GM23248 (cell line): ENCODE results near the gene GCH1. TPM values are rescaled to one million over a fixed set of nuclear protein-coding genes. Genes with fewer than 3 reads are reported as not detected.
"Not testable (repeated sequence)": the region's sequence is repeated elsewhere in the genome, so short reads cannot be mapped to it uniquely, and the experiment has no call there.

Source experiments
- DNase-seq: peaks from one replicate; pipeline ENCODE4 v3.0.0-alpha.2; 2015
- H2AFZ ChIP-seq: fragments of 200-600 bp; sonication (generic); 2 replicates; pipeline ENCODE4 v1.6.1; 2016; ENCODE audit warnings: antibody characterized with exemption
- H3F3A ChIP-seq: fragments of 200-600 bp; sonication (generic); 2 replicates; pipeline ENCODE4 v1.6.1; 2016; ENCODE audit warnings: mild to moderate bottlenecking, antibody characterized with exemption, mixed run types; ENCODE audit not compliant: insufficient read depth
- H3K27ac ChIP-seq: fragments of 200-600 bp; sonication (generic); 2 replicates; pipeline ENCODE4 v1.5.1; 2016; ENCODE audit warnings: mild to moderate bottlenecking
- H3K27me3 ChIP-seq: fragments of 200-600 bp; sonication (generic); replicated peaks from 2 replicates; pipeline ENCODE4 v1.6.1; 2016; ENCODE audit warnings: mild to moderate bottlenecking; ENCODE audit not compliant: insufficient read depth
- H3K36me3 ChIP-seq: fragments of 200-600 bp; sonication (generic); 2 replicates; pipeline ENCODE4 v1.6.1; 2016; ENCODE audit warnings: low read depth, mild to moderate bottlenecking
- H3K4me1 ChIP-seq: fragments of 200-600 bp; sonication (generic); 2 replicates; pipeline ENCODE4 v1.6.1; 2016; ENCODE audit warnings: mild to moderate bottlenecking; ENCODE audit not compliant: insufficient read depth
- H3K4me2 ChIP-seq: fragments of 200-600 bp; sonication (generic); one replicate; pipeline ENCODE4 v1.6.1; 2016; ENCODE audit warnings: mild to moderate bottlenecking; ENCODE audit not compliant: unreplicated experiment
- H3K4me3 ChIP-seq: fragments of 200-600 bp; sonication (generic); 2 replicates; pipeline ENCODE4 v1.5.1; 2016; ENCODE audit warnings: mild to moderate bottlenecking
- H3K79me2 ChIP-seq: fragments of 200-600 bp; sonication (generic); 2 replicates; pipeline ENCODE4 v1.6.1; 2016; ENCODE audit warnings: mild to moderate bottlenecking; ENCODE audit not compliant: insufficient read depth
- H3K9ac ChIP-seq: fragments of 200-600 bp; sonication (generic); 2 replicates; pipeline ENCODE4 v1.6.1; 2016; ENCODE audit warnings: mild to moderate bottlenecking
- H3K9me2 ChIP-seq: fragments of 200-600 bp; sonication (generic); 2 replicates; pipeline ENCODE4 v1.6.1; 2016; ENCODE audit warnings: mixed run types, mild to moderate bottlenecking, moderate library complexity; ENCODE audit not compliant: insufficient read depth
- H3K9me3 ChIP-seq: fragments of 200-600 bp; sonication (generic); one replicate; pipeline ENCODE4 v1.6.1; 2017; ENCODE audit warnings: low read depth
- H4K20me1 ChIP-seq: fragments of 200-600 bp; sonication (generic); 2 replicates; pipeline ENCODE4 v1.6.0; 2016; ENCODE audit not compliant: insufficient read depth
- EZH2 ChIP-seq: fragments of 200-600 bp; sonication (generic); IDR thresholded peaks from 2 replicates; pipeline ENCODE4 v1.6.1; 2018; ENCODE audit warnings: antibody characterized with exemption, mild to moderate bottlenecking; ENCODE audit not compliant: insufficient read depth, poor library complexity, severe bottlenecking
- EZH2phosphoT487 ChIP-seq: fragments of 200-600 bp; sonication (generic); IDR thresholded peaks from 2 replicates; pipeline ENCODE4 v1.6.1; 2018; ENCODE audit warnings: antibody characterized with exemption, moderate library complexity, mild to moderate bottlenecking, low read depth; ENCODE audit not compliant: insufficient read depth
- WGBS, 2 experiments: methylation state at CpG; one replicate each; pipeline ENCODE4 v1.1.6; 2015 to 2017; ENCODE audit warnings: low lambda C conversion rate in 2 of 2, low coverage in 1 of 2; ENCODE audit errors: missing lambda C conversion rate in 2 of 2; 5-methylcytosine and 5-hydroxymethylcytosine counted together
- in situ Hi-C: fragments of 300-500 bp; cut with MboI; formaldehyde crosslinking; loops from 2 replicates; pipeline ENCODE4 v1.15.0; 2020
- polyA plus RNA-seq: library from polyadenylated mRNA; unstranded; fragments of >200 nt; fragmentation: Nextera tagmentation; extraction: Ambion mirVana; gene quantifications from 2 replicates; pipeline ENCODE4 v1.2.1, GENCODE V29; 2016
- total RNA-seq: library from RNA; depleted of rRNA; stranded (reverse); fragments of >200 nt; shearing (Covaris generic); gene quantifications from 2 replicates; pipeline ENCODE4 v1.2.3, GENCODE V29; 2014

Gene GCH1
- total and polyA plus RNA-seq, 2 experiments from 2014 or later: 3.9 to 4.2 TPM

DNA sequence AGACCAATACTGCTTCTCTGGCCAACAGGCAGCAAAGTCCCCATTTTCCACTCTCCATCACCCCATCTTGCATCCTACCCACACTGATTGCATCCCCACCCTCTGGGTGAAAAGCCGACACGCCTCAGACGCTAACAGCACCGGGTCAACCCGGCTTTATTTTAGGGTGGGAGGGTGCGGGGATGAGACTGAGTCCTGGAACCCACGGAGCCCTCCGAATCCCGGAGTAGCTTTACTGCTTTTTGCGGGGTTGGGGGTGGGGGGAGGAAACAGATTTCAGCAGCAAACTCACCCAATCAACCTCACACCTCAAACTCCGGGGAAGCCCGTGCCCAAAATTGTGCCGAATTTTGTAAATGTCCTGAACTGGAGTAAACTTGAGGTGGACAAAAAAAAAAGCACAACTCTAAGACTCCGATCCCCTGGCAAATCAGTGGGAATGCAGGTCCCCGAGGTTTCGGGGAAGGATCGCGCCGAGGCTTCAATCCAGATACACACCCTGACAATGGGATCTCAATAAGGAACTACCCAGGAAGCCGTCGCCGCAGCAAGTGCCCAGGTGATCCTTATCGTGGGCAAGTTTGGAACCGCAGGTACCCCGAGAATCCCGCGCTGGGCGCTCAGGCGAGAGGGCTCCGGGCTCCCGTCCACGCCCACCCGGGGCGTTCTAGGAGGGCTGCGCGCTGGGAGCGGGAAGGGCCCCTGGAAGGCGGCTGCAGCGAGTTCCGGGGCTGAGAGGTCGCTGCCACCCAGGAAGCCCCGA lies 1.1 kb downstream of the GCH1 start:
- 2 to 3% methylated on average over 42 of the region's 42 CpGs for WGBS, 2 experiments
- Histone ChIP-seq H3K27me3 (no peaks in the 10 kb centered on the region), H3K27ac (peak overlapping the region; percentile 89), H2AFZ (peak overlapping the region; percentile 84), H3K9ac (peak overlapping the region; percentile 77), H3K4me2 (peak overlapping the region; percentile 94), H4K20me1 (no peaks in the 10 kb centered on the region), H3K79me2 (no peaks in the 10 kb centered on the region), H3K9me2 (no peaks in the 10 kb centered on the region), H3F3A (peaks cover 15% of the 10 kb centered on the region), H3K36me3 (no peaks in the 10 kb centered on the region), H3K4me3 (peak overlapping the region; percentile 82), H3K9me3 (no peaks in the 10 kb centered on the region), H3K4me1 (peaks cover 18% of the 10 kb centered on the region)
- in situ Hi-C loops: no loop called here
- TF ChIP-seq EZH2: no peak
- TF ChIP-seq EZH2phosphoT487: no peak
- DNase-seq: peak; percentile 28

GRCh38 chr14:54899573-54899972 lies 3.1 kb downstream of the GCH1 start:
- in situ Hi-C loops: no loop called here
- no peak overlapping the region for H3K4me2 ChIP-seq
- H3K27me3 ChIP-seq: no peaks in the 10 kb centered on the region
- peaks cover 19% of the 10 kb centered on the region for H3F3A ChIP-seq
- H2AFZ ChIP-seq: no peak overlapping the region
- DNase-seq: no peak
- H3K4me3 ChIP-seq: no peak overlapping the region
- 0 out of 2 replicates have a peak overlapping the region, but pooled peaks have one; percentile 89 for H3K27ac ChIP-seq
- no peak overlapping the region for H3K9ac ChIP-seq
- WGBS, 2 experiments: 96 to 99% methylated on average over 5 of the region's 5 CpGs
- peaks cover 28% of the 10 kb centered on the region for H3K4me1 ChIP-seq
- no peaks in the 10 kb centered on the region for H4K20me1 ChIP-seq
- no peaks in the 10 kb centered on the region for H3K9me2 ChIP-seq
- no peaks in the 10 kb centered on the region for H3K79me2 ChIP-seq
- H3K9me3 ChIP-seq: no peaks in the 10 kb centered on the region
- TF ChIP-seq EZH2 (no peak), EZH2phosphoT487 (no peak)
- H3K36me3 ChIP-seq: no peaks in the 10 kb centered on the region

GRCh38 chr14:54897809-54898555 lies 4.6 kb downstream of the GCH1 start:
- H3K27ac ChIP-seq, H3K79me2 ChIP-seq, H3K9me2 ChIP-seq, H3K9ac ChIP-seq, in situ Hi-C loops, H3K4me3 ChIP-seq, H4K20me1 ChIP-seq, H3K36me3 ChIP-seq, H3K9me3 ChIP-seq, H3K27me3 ChIP-seq, H3K4me2 ChIP-seq, H2AFZ ChIP-seq: not testable (repeated sequence)
- 85 to 86% methylated on average over 5 of the region's 5 CpGs for WGBS, 2 experiments
- H3F3A ChIP-seq: peaks cover 19% of the 10 kb centered on the region
- peak; percentile 47 for DNase-seq
- H3K4me1 ChIP-seq: peaks cover 29% of the 10 kb centered on the region

DNA sequence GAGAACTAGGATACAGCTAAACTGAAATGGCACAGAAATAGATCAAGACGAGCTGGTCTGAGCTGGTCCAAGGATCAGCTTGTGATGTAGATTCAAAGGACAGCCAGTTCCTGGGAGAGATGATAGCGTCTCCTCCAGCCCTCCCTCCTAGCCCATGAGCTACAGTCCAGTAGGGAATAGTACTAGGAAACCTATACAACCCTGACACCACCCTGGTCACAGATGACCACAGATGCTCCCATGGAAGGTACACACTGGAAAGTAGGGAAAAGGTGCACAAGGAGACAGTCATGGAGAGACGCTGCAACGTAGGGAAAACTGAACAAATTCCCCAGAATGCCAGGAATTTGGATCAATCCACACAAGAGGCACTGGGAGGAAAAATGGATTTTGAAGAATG lies 6.9 kb downstream of the GCH1 start:
- 73 to 74% methylated on average over 4 of the region's 4 CpGs for WGBS, 2 experiments
- Histone ChIP-seq H4K20me1 (no peaks in the 10 kb centered on the region), H3K9me3 (no peaks in the 10 kb centered on the region), H3K4me3 (no peak overlapping the region), H3K36me3 (no peaks in the 10 kb centered on the region), H2AFZ (peak overlapping the region; percentile 50), H3K4me1 (peaks cover 24% of the 10 kb centered on the region), H3K4me2 (no peak overlapping the region), H3K27ac (no peak overlapping the region), H3K79me2 (no peaks in the 10 kb centered on the region), H3K27me3 (no peaks in the 10 kb centered on the region), H3F3A (peaks cover 13% of the 10 kb centered on the region), H3K9ac (no peak overlapping the region), H3K9me2 (no peaks in the 10 kb centered on the region)
- no peak for DNase-seq
- TF ChIP-seq EZH2: no peak
- TF ChIP-seq EZH2phosphoT487: no peak
- in situ Hi-C loops: no loop called here
